Measurements from ENCODE around the gene CACNA2D3. TPM values are rescaled to one million over a fixed set of nuclear protein-coding genes. Genes with fewer than 3 reads are reported as not detected.

The CACNA2D3 gene
- total and polyA plus RNA-seq, 7 experiments from 2014 or later: 0.27 to 4.1 TPM; not detected in 5

- Histone ChIP-seq H3K4me1 (ENCODE audit: control insufficient read depth in 2 of 2, insufficient read depth in 2 of 2, low read length in 2 of 2) (no peaks in the 10 kb centered on the region), H3K9me3 (ENCODE audit: control insufficient read depth in 2 of 3, low read length in 3 of 3) (no peaks in the 10 kb centered on the region), H3K4me3 (ENCODE audit: low read length) (no peak overlapping the region), H3K36me3 (ENCODE audit: control insufficient read depth in 2 of 3, insufficient read depth in 3 of 3, low read length in 3 of 3) (no peaks in the 10 kb centered on the region), H3K27ac (ENCODE audit: low read depth, low read length) (no peak overlapping the region), H3K27me3 (ENCODE audit: control insufficient read depth in 2 of 2, insufficient read depth in 2 of 2, low read length in 2 of 2) (no peaks in the 10 kb centered on the region)
- intact Hi-C loops (cut with micrococcal nuclease): no loop called here
- Mint-ChIP-seq H3K27ac (no peak overlapping the region), H3K9me3 (no peaks in the 10 kb centered on the region), H3K27me3 (peaks cover 2 to 17% (median 14%) of the 10 kb centered on the region in 5 donors), H3K4me1 (no peaks in the 10 kb centered on the region), H3K4me3 (no peak overlapping the region), H3K36me3 (no peaks in the 10 kb centered on the region)
- POLR2A ChIA-PET: no interaction called here
- ATAC-seq (no peak), DNase-seq (no peak)
- CTCF ChIA-PET: no interaction called here
These were observed 12.4 kb downstream of the CACNA2D3 start for GRCh38 chr3:54134713-54135112.

- intact Hi-C loops (cut with micrococcal nuclease): no loop called here
- Mint-ChIP-seq H3K27me3 (peaks cover 2 to 17% (median 9%) of the 10 kb centered on the region in 5 donors), H3K4me1 (no peaks in the 10 kb centered on the region), H3K36me3 (no peaks in the 10 kb centered on the region), H3K27ac (no peak overlapping the region), H3K9me3 (no peaks in the 10 kb centered on the region), H3K4me3 (no peak overlapping the region)
- ATAC-seq (no peak), DNase-seq (no peak)
- Histone ChIP-seq H3K27me3 (ENCODE audit: control insufficient read depth in 2 of 2, insufficient read depth in 2 of 2, low read length in 2 of 2) (no peaks in the 10 kb centered on the region), H3K4me3 (ENCODE audit: low read length) (no peak overlapping the region), H3K36me3 (ENCODE audit: control insufficient read depth in 2 of 3, insufficient read depth in 3 of 3, low read length in 3 of 3) (no peaks in the 10 kb centered on the region), H3K27ac (ENCODE audit: low read depth, low read length) (no peak overlapping the region), H3K4me1 (ENCODE audit: control insufficient read depth in 2 of 2, insufficient read depth in 2 of 2, low read length in 2 of 2) (no peaks in the 10 kb centered on the region), H3K9me3 (ENCODE audit: control insufficient read depth in 2 of 3, low read length in 3 of 3) (no peaks in the 10 kb centered on the region)
- CTCF ChIA-PET: no interaction called here
- POLR2A ChIA-PET: no interaction called here
These were observed 15.0 kb downstream of the CACNA2D3 start for GRCh38 chr3:54137311-54137710.

- no peak for ATAC-seq
- H3K27ac Mint-ChIP-seq: peak overlapping the region in 1 of 9 donors; percentile 33
- no peaks in the 10 kb centered on the region for H3K27me3 ChIP-seq (ENCODE audit: control insufficient read depth in 2 of 2, insufficient read depth in 2 of 2, low read length in 2 of 2)
- H3K36me3 Mint-ChIP-seq: no peaks in the 10 kb centered on the region
- no peak for DNase-seq
- ChIA-PET POLR2A (no interaction called here), CTCF (no interaction called here)
- no peaks in the 10 kb centered on the region for H3K9me3 ChIP-seq (ENCODE audit: control insufficient read depth in 2 of 3, low read length in 3 of 3)
- H3K9me3 Mint-ChIP-seq: no peaks in the 10 kb centered on the region
- no peak overlapping the region for H3K27ac ChIP-seq (ENCODE audit: low read depth, low read length)
- H3K36me3 ChIP-seq (ENCODE audit: control insufficient read depth in 2 of 3, insufficient read depth in 3 of 3, low read length in 3 of 3): no peaks in the 10 kb centered on the region
- no peak overlapping the region for H3K4me3 Mint-ChIP-seq
- no peak overlapping the region for H3K4me3 ChIP-seq (ENCODE audit: low read length)
- peaks cover 2 to 19% (median 8%) of the 10 kb centered on the region in 5 donors for H3K27me3 Mint-ChIP-seq
- intact Hi-C loops (cut with micrococcal nuclease): no loop called here
- no peaks in the 10 kb centered on the region for H3K4me1 Mint-ChIP-seq
- H3K4me1 ChIP-seq (ENCODE audit: control insufficient read depth in 2 of 2, insufficient read depth in 2 of 2, low read length in 2 of 2): no peaks in the 10 kb centered on the region
These were observed 16.7 kb downstream of the CACNA2D3 start for GRCh38 chr3:54138937-54139547.

GRCh38 chr3:54139630-54140029, 17.3 kb downstream of the CACNA2D3 start:
- no peak for ATAC-seq
- H3K27ac Mint-ChIP-seq: no peak overlapping the region

GRCh38 chr3:54144284-54144683, 21.9 kb downstream of the CACNA2D3 start:
- H3K27me3 ChIP-seq (ENCODE audit: control insufficient read depth in 2 of 2, insufficient read depth in 2 of 2, low read length in 2 of 2): no peaks in the 10 kb centered on the region
- no peak overlapping the region for H3K4me3 ChIP-seq (ENCODE audit: low read length)
- ATAC-seq (no peak), DNase-seq (no peak)
- no peaks in the 10 kb centered on the region for H3K4me1 ChIP-seq (ENCODE audit: control insufficient read depth in 2 of 2, insufficient read depth in 2 of 2, low read length in 2 of 2)
- no peaks in the 10 kb centered on the region for H3K36me3 ChIP-seq (ENCODE audit: control insufficient read depth in 2 of 3, insufficient read depth in 3 of 3, low read length in 3 of 3)
- H3K27ac Mint-ChIP-seq: no peak overlapping the region
- no peaks in the 10 kb centered on the region for H3K9me3 ChIP-seq (ENCODE audit: control insufficient read depth in 2 of 3, low read length in 3 of 3)
- intact Hi-C loops (cut with micrococcal nuclease): no loop called here
- ChIA-PET CTCF (no interaction called here), POLR2A (no interaction called here)
- peaks cover 0 to 44% (median 17%) of the 10 kb centered on the region in 5 donors for H3K27me3 Mint-ChIP-seq
- no peaks in the 10 kb centered on the region for H3K4me1 Mint-ChIP-seq
- peaks cover 0 to 4% (median 0%) of the 10 kb centered on the region in 11 donors for H3K9me3 Mint-ChIP-seq
- H3K4me3 Mint-ChIP-seq: no peak overlapping the region
- no peak overlapping the region for H3K27ac ChIP-seq (ENCODE audit: low read depth, low read length)
- no peaks in the 10 kb centered on the region for H3K36me3 Mint-ChIP-seq

More at GRCh38 chr3:54139630-54140029, 17.3 kb downstream of the CACNA2D3 start:
- Histone ChIP-seq H3K9me3 (ENCODE audit: control insufficient read depth in 2 of 3, low read length in 3 of 3) (no peaks in the 10 kb centered on the region), H3K27me3 (ENCODE audit: control insufficient read depth in 2 of 2, insufficient read depth in 2 of 2, low read length in 2 of 2) (no peaks in the 10 kb centered on the region), H3K4me1 (ENCODE audit: control insufficient read depth in 2 of 2, insufficient read depth in 2 of 2, low read length in 2 of 2) (no peaks in the 10 kb centered on the region), H3K27ac (ENCODE audit: low read depth, low read length) (no peak overlapping the region), H3K36me3 (ENCODE audit: control insufficient read depth in 2 of 3, insufficient read depth in 3 of 3, low read length in 3 of 3) (no peaks in the 10 kb centered on the region), H3K4me3 (ENCODE audit: low read length) (no peak overlapping the region)
- Mint-ChIP-seq H3K9me3 (peaks cover 0 to 4% (median 0%) of the 10 kb centered on the region in 11 donors), H3K4me1 (no peaks in the 10 kb centered on the region), H3K4me3 (no peak overlapping the region), H3K27me3 (peaks cover 2 to 25% (median 13%) of the 10 kb centered on the region in 5 donors), H3K36me3 (no peaks in the 10 kb centered on the region)
- ChIA-PET CTCF (no interaction called here), POLR2A (no interaction called here)
- DNase-seq: no peak
- intact Hi-C loops (cut with micrococcal nuclease): no loop called here

- Mint-ChIP-seq H3K27ac (no peak overlapping the region), H3K27me3 (peaks cover 0 to 44% (median 17%) of the 10 kb centered on the region in 5 donors), H3K4me3 (no peak overlapping the region), H3K9me3 (peaks cover 0 to 4% (median 0%) of the 10 kb centered on the region in 11 donors), H3K36me3 (no peaks in the 10 kb centered on the region), H3K4me1 (no peaks in the 10 kb centered on the region)
- H3K9me3 ChIP-seq (ENCODE audit: control insufficient read depth in 2 of 3, low read length in 3 of 3): no peaks in the 10 kb centered on the region
- no peak for DNase-seq
- H3K36me3 ChIP-seq (ENCODE audit: control insufficient read depth in 2 of 3, insufficient read depth in 3 of 3, low read length in 3 of 3): no peaks in the 10 kb centered on the region
- intact Hi-C loops (cut with micrococcal nuclease): no loop called here
- ATAC-seq: no peak
- no peak overlapping the region for H3K4me3 ChIP-seq (ENCODE audit: low read length)
- H3K27me3 ChIP-seq (ENCODE audit: control insufficient read depth in 2 of 2, insufficient read depth in 2 of 2, low read length in 2 of 2): no peaks in the 10 kb centered on the region
- H3K27ac ChIP-seq (ENCODE audit: low read depth, low read length): no peak overlapping the region
- CTCF ChIA-PET: no interaction called here
- H3K4me1 ChIP-seq (ENCODE audit: control insufficient read depth in 2 of 2, insufficient read depth in 2 of 2, low read length in 2 of 2): no peaks in the 10 kb centered on the region
- POLR2A ChIA-PET: no interaction called here
These were observed 24.3 kb downstream of the CACNA2D3 start for GRCh38 chr3:54146506-54147239.
